Stomach smooth muscle (tissue), 2 donors: Measurements from ENCODE around the gene SYNCRIP.
"Not testable (repeated sequence)": the region's sequence is repeated elsewhere in the genome, so short reads cannot be mapped to it uniquely, and the experiment has no call there.

Experiments used
- H3K27ac ChIP-seq: one replicate; pipeline ENCODE4 v1.7.0; 2013; ENCODE audit warnings: mild to moderate bottlenecking, low read length, inconsistent platforms
- H3K27me3 ChIP-seq, 2 donors: one replicate each; pipeline ENCODE4 v1.7.0; 2013; ENCODE audit warnings: low read length in 2 of 2; ENCODE audit not compliant: insufficient read depth in 2 of 2, control insufficient read depth in 1 of 2
- H3K36me3 ChIP-seq, 2 donors: one replicate each; pipeline ENCODE4 v1.7.0; 2013; ENCODE audit warnings: low read length in 2 of 2; ENCODE audit not compliant: control insufficient read depth in 2 of 2, insufficient read depth in 2 of 2
- H3K4me1 ChIP-seq: one replicate; pipeline ENCODE4 v1.7.0; 2013; ENCODE audit warnings: low read length; ENCODE audit not compliant: control insufficient read depth, insufficient read depth
- H3K4me3 ChIP-seq, 2 donors: one replicate each; pipeline ENCODE4 v1.7.0; 2013; ENCODE audit warnings: low read length in 2 of 2
- H3K9ac ChIP-seq, 2 donors: one replicate each; pipeline ENCODE4 v1.7.0; 2013; ENCODE audit warnings: low read length in 2 of 2, mild to moderate bottlenecking in 1 of 2
- H3K9me3 ChIP-seq, 2 donors: one replicate each; pipeline ENCODE4 v1.7.0; 2013; ENCODE audit warnings: low read length in 2 of 2; ENCODE audit not compliant: control insufficient read depth in 2 of 2
- donor health status: healthy.
- donor health status: Pancreatic carcinoma.

Gene SYNCRIP

GRCh38 chr6:85574932-85575598, 67.6 kb downstream of the SYNCRIP start:
- Histone ChIP-seq H3K27ac (no peak overlapping the region), H3K9me3 (no peaks in the 10 kb centered on the region), H3K36me3 (peaks cover 0 to 2% of the 10 kb centered on the region in 2 donors), H3K4me3 (no peak overlapping the region), H3K27me3 (no peaks in the 10 kb centered on the region), H3K9ac (no peak overlapping the region), H3K4me1 (no peaks in the 10 kb centered on the region)

GRCh38 chr6:85569323-85569722, 73.4 kb downstream of the SYNCRIP start:
- Histone ChIP-seq H3K27ac (no peak overlapping the region), H3K27me3 (no peaks in the 10 kb centered on the region), H3K4me3 (no peak overlapping the region), H3K9ac (no peak overlapping the region), H3K4me1 (no peaks in the 10 kb centered on the region), H3K9me3 (no peaks in the 10 kb centered on the region), H3K36me3 (peaks cover 0 to 8% of the 10 kb centered on the region in 2 donors)

- H3K4me3 ChIP-seq, result no peak overlapping the region
- H3K9ac ChIP-seq, result no peak overlapping the region
- no peaks in the 10 kb centered on the region for H3K9me3 ChIP-seq
- no peaks in the 10 kb centered on the region for H3K27me3 ChIP-seq
- H3K36me3 ChIP-seq, result peaks cover 0 to 8% of the 10 kb centered on the region in 2 donors
- no peaks in the 10 kb centered on the region for H3K4me1 ChIP-seq
- no peak overlapping the region for H3K27ac ChIP-seq
Observed at GRCh38 chr6:85568411-85568810, 74.3 kb downstream of the SYNCRIP start.

GRCh38 chr6:85565736-85566135, 77.0 kb downstream of the SYNCRIP start:
- Histone ChIP-seq H3K9ac (no peak overlapping the region), H3K27ac (no peak overlapping the region), H3K4me3 (no peak overlapping the region), H3K27me3 (no peaks in the 10 kb centered on the region), H3K36me3 (peaks cover 0 to 12% of the 10 kb centered on the region in 2 donors), H3K9me3 (no peaks in the 10 kb centered on the region), H3K4me1 (no peaks in the 10 kb centered on the region)

GRCh38 chr6:85564223-85564622, 78.5 kb downstream of the SYNCRIP start:
- H3K4me1 ChIP-seq, H3K9me3 ChIP-seq, H3K27ac ChIP-seq, H3K9ac ChIP-seq, H3K4me3 ChIP-seq, H3K27me3 ChIP-seq: not testable (repeated sequence)
- peaks cover 0 to 12% of the 10 kb centered on the region in 2 donors for H3K36me3 ChIP-seq
